ENCODE results near the gene FRMD5. TPM values are rescaled to one million over a fixed set of nuclear protein-coding genes. Genes with fewer than 3 reads are reported as not detected.

The FRMD5 gene
- total RNA-seq, 1 donor from 2014 or later: 43.8 TPM

DNA sequence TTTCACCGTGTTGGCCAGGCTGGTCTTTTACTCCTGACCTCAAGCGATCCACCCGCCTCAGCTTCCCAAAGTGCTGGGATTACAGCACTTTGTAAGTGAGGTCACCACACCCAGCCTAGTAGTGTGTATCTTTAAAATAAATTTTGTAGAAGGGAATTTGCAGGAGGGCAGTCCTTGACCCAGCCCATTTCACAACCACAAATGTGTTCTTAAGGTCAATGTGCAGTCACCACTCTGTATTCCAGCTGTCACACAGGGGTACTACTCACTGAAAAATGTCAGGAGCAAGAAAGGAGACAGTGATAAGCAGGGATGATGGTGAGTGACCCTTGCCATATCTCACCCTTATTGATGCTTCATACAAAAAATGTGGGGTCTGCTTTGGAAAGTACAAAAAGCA is 98.5 kb downstream of the FRMD5 start:
- no peak overlapping the region for H3K27ac Mint-ChIP-seq (ENCODE audit: unreplicated experiment)
- peaks cover 1% of the 10 kb centered on the region for H3K9me3 Mint-ChIP-seq (ENCODE audit: unreplicated experiment)
- H3K4me1 Mint-ChIP-seq (ENCODE audit: low read depth, unreplicated experiment): peaks cover 8% of the 10 kb centered on the region
- H3K4me3 Mint-ChIP-seq (ENCODE audit: unreplicated experiment): no peak overlapping the region
- peaks cover 5% of the 10 kb centered on the region for H3K27me3 Mint-ChIP-seq (ENCODE audit: unreplicated experiment)
- DNase-seq: no peak
- no peaks in the 10 kb centered on the region for H3K36me3 Mint-ChIP-seq (ENCODE audit: unreplicated experiment)
- TF ChIP-seq, protein P1, sequence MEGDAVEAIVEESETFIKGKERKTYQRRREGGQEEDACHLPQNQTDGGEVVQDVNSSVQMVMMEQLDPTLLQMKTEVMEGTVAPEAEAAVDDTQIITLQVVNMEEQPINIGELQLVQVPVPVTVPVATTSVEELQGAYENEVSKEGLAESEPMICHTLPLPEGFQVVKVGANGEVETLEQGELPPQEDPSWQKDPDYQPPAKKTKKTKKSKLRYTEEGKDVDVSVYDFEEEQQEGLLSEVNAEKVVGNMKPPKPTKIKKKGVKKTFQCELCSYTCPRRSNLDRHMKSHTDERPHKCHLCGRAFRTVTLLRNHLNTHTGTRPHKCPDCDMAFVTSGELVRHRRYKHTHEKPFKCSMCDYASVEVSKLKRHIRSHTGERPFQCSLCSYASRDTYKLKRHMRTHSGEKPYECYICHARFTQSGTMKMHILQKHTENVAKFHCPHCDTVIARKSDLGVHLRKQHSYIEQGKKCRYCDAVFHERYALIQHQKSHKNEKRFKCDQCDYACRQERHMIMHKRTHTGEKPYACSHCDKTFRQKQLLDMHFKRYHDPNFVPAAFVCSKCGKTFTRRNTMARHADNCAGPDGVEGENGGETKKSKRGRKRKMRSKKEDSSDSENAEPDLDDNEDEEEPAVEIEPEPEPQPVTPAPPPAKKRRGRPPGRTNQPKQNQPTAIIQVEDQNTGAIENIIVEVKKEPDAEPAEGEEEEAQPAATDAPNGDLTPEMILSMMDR (IDR thresholded peaks at IDR 0.05; ENCODE audit: partially characterized antibody, unreplicated experiment): no peak

- no peak for DNase-seq
- TF ChIP-seq, protein P1 (IDR thresholded peaks at IDR 0.05; ENCODE audit: partially characterized antibody, unreplicated experiment): no peak
- H3K27me3 Mint-ChIP-seq (ENCODE audit: unreplicated experiment): peaks cover 5% of the 10 kb centered on the region
Measured at GRCh38 chr15:44094781-44095180, 100.3 kb downstream of the FRMD5 start.

DNA sequence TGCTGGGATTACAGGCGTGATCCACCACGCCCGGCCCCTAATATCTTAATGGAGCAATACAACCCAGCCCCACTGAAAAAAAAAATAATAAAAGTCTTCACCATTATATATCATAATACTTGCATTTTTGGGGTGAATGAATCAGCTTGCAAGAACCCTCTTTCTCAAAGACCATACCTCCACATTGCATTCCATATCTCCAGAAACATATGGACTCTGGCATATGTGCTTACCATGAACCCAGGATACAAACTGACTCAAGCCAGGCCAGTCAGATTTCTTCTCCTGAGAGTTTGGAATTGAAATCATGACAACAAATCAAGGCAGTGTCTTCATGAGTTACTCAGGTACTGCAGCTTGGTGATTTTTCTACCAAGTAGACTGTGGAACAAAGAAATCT is 101.2 kb downstream of the FRMD5 start:
- no peaks in the 10 kb centered on the region for H3K36me3 Mint-ChIP-seq (ENCODE audit: unreplicated experiment)
- H3K4me3 Mint-ChIP-seq (ENCODE audit: unreplicated experiment): no peak overlapping the region
- peaks cover 5% of the 10 kb centered on the region for H3K4me1 Mint-ChIP-seq (ENCODE audit: low read depth, unreplicated experiment)
- DNase-seq: no peak
- H3K27ac Mint-ChIP-seq (ENCODE audit: unreplicated experiment): no peak overlapping the region
- TF ChIP-seq, protein P1 (IDR thresholded peaks at IDR 0.05; ENCODE audit: partially characterized antibody, unreplicated experiment): no peak
- peaks cover 2% of the 10 kb centered on the region for H3K9me3 Mint-ChIP-seq (ENCODE audit: unreplicated experiment)
- peaks cover 5% of the 10 kb centered on the region for H3K27me3 Mint-ChIP-seq (ENCODE audit: unreplicated experiment)

More at GRCh38 chr15:44094781-44095180, 100.3 kb downstream of the FRMD5 start:
- H3K9me3 Mint-ChIP-seq (ENCODE audit: unreplicated experiment): peaks cover 2% of the 10 kb centered on the region
- H3K4me3 Mint-ChIP-seq (ENCODE audit: unreplicated experiment): no peak overlapping the region
- H3K36me3 Mint-ChIP-seq (ENCODE audit: unreplicated experiment): no peaks in the 10 kb centered on the region
- no peak overlapping the region for H3K27ac Mint-ChIP-seq (ENCODE audit: unreplicated experiment)
- H3K4me1 Mint-ChIP-seq (ENCODE audit: low read depth, unreplicated experiment): peaks cover 5% of the 10 kb centered on the region

- Mint-ChIP-seq H3K27ac (ENCODE audit: unreplicated experiment) (no peak overlapping the region), H3K9me3 (ENCODE audit: unreplicated experiment) (peaks cover 2% of the 10 kb centered on the region), H3K4me3 (ENCODE audit: unreplicated experiment) (no peak overlapping the region), H3K36me3 (ENCODE audit: unreplicated experiment) (no peaks in the 10 kb centered on the region), H3K4me1 (ENCODE audit: low read depth, unreplicated experiment) (peaks cover 5% of the 10 kb centered on the region), H3K27me3 (ENCODE audit: unreplicated experiment) (peaks cover 5% of the 10 kb centered on the region)
- TF ChIP-seq, protein P1 (IDR thresholded peaks at IDR 0.05; ENCODE audit: partially characterized antibody, unreplicated experiment): no peak
- DNase-seq: no peak
Measured at GRCh38 chr15:44092221-44092620, 102.8 kb downstream of the FRMD5 start.

DNA sequence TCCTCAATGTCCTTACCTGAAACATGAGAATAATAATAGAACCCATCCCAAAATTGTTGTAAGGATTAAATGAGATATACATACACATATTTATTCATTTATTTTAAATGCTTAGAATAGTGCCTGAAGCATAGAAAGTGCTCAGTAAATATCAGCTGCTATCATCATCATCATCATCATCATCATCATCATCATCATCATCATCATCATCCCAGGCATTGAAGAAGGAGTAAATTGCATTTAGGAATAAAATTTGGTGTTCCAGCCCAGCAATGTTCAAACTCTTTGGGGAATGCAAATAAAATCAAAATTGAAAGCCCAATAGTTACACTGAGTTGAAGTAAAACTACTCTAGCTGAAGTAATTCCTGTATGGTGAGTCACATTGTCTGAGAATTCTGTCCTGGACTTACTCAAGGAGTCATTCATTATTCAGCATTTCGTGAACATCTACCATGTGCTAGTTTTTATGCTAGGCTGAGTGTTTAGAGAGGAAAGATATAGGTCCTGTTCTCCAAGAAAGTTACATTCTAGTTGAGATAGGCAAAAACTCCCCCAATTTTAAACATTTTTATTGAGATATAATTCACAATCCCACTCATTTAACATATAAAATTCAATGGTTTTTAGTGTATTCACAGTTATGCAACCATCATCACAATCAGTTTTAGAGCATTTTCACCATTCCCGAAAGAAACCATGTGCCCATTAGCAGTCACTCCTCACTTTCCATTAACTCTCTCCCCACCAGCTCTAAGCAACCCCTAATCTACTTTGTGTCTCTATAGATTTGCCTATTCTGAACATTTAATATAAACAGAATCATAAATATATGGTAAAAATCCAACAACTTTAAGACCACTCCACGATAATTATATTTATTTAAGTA is 107.2 kb downstream of the FRMD5 start:
- TF ChIP-seq, protein P1 (IDR thresholded peaks at IDR 0.05; ENCODE audit: partially characterized antibody, unreplicated experiment): no peak
- peaks cover 13% of the 10 kb centered on the region for H3K4me1 Mint-ChIP-seq (ENCODE audit: low read depth, unreplicated experiment)
- H3K27me3 Mint-ChIP-seq (ENCODE audit: unreplicated experiment): peaks cover 2% of the 10 kb centered on the region
- no peak overlapping the region for H3K4me3 Mint-ChIP-seq (ENCODE audit: unreplicated experiment)
- DNase-seq: no peak
- H3K27ac Mint-ChIP-seq (ENCODE audit: unreplicated experiment): no peak overlapping the region
- peaks cover 2% of the 10 kb centered on the region for H3K9me3 Mint-ChIP-seq (ENCODE audit: unreplicated experiment)
- H3K36me3 Mint-ChIP-seq (ENCODE audit: unreplicated experiment): no peaks in the 10 kb centered on the region

Measured in glutamatergic neuron (in vitro differentiated cells).